HG03521 (cell line): Measurements from ENCODE around the gene SENP6.
"Not testable (repeated sequence)": the region's sequence is repeated elsewhere in the genome, so short reads cannot be mapped to it uniquely, and the experiment has no call there.

ENCODE experiments used
- ATAC-seq: cut with Tn5 transposase; IDR thresholded peaks from one replicate; pipeline ENCODE4 v1.9.1; 2021; ENCODE audit warnings: mild to moderate bottlenecking, moderate library complexity; ENCODE audit not compliant: unreplicated experiment

SENP6 gene

GRCh38 chr6:75608956-75609533, 7.4 kb downstream of the SENP6 start:
- no peak for ATAC-seq

DNA sequence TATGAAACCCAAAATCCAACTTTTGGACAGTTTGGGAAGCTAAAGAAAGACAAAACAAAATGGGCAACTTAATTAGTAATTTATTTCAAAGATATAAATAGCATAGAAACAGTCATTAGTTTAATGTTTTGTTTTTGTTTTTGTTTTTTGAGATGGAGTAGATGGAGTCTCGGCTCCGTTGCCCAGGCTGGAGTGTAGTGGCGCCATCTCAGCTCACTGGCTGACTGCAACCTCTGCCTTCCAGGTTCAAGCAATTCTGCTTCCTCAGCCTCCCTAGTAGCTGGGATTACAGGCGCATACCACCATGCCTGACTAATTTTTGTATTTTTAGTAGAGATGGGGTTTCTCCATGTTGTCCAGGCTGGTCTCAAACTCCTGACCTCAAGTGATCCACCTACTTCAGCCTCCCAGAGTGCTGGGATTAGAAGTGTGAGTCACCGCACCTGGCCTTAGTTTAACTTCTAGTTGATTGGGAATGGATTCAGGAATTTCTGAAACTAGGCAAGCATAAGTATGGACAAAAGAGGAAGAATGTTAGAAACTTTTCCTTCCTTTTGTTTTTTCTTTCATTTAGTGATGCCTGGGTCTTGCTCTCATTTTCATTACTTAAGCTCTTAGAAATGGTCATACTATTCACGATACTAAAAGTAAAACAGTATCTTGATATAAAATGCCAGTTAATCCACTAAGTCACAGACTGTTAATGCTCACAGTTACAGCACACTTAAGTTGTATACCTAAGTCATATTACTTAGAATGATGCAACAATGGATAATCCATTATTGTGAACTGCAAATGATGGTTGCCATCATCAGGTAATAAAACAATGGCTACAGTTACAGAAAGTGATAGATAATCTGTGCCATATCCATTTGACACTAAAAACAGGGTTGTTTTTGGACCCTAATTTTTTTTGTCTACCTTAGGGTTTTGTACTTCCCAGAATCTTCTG, 8.2 kb downstream of the SENP6 start:
- no peak for ATAC-seq

GRCh38 chr6:75611011-75611701, 9.5 kb downstream of the SENP6 start:
- no peak for ATAC-seq

DNA sequence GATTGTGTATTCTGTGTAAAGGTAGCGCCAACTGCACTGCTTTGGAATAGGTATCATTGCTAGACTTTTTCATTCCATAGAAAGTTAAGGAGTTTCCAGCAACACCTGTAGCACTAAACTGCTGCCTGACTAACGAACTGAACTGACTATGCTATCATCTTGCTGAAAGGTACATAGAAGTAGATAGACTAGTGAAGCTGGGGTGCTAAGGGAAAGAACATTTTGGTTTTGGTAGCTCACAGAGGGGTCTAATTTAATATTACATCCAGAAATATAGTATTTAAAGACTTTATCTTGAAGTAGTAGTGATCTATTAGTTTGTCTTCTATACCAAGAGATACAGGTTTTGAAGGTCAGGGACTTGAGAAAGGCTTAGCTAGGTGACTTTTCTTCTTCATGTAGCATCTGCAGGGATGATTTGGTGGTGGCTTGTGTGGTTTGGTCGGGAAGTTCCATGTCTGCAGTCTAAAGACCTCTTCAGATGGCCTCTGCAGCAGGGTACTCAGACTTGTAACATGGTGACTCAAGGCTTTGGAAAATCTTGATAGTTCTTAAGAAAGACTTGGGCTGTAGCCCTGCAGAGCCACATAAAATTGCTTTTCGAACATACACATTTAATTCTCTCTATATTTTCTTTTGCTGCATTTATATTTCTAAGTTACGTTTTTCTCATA, 10.2 kb downstream of the SENP6 start:
- ATAC-seq, result no peak

GRCh38 chr6:75612434-75612833, 10.8 kb downstream of the SENP6 start:
- no peak for ATAC-seq

DNA sequence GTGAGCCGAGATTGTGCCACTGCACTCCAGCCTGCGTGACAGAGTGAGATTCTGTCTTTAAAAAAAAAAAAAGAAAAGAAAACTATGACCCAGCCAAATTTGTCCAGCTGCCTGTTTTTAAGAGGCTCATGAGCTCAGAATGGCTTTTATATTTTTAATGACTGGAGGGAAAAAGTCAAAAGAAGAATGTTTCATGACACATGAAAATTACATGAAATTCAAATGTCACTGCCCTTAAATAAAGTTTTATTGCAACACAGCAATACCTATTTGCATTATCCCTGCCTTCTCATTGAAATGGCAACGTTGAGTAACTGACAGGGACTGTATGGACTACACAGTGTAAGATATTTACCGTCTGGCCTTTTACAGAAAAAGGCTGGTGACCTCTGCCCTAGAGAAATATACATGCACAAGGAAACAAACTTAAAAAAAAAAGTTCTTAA, 11.4 kb downstream of the SENP6 start:
- no peak for ATAC-seq

- ATAC-seq, result no peak
Measured at GRCh38 chr6:75618437-75618836, 16.8 kb downstream of the SENP6 start.

DNA sequence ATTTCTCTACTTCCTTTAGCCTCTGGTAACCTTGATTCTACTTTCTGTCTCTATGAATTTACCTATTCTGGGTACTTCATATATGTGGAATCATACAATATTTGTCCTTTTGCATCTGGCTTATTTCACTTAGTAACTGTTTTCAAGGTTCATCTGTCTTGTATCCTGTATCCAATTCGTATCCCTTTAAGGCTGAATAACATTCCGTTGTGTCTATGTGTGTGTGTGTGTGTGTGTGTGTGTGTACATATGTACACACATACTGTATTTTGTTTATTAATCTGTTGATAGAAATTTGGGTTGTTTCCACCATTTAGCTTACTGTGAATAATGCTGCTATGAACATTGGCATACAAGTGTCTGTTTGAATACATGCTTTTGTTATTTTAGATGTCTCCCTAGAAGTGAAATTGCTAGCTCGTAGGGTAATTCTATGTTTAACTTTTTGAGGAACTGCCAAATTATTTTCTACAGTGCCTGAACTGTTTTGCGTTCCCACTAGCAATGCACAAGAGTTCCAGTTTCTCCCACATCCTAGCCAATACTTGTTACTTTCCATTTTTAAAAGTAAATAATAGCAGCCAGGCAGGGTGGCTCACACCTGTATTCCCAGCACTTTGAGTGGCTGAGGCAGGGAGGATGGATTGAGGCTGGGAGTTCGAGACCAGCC, 17.7 kb downstream of the SENP6 start:
- no peak for ATAC-seq

DNA sequence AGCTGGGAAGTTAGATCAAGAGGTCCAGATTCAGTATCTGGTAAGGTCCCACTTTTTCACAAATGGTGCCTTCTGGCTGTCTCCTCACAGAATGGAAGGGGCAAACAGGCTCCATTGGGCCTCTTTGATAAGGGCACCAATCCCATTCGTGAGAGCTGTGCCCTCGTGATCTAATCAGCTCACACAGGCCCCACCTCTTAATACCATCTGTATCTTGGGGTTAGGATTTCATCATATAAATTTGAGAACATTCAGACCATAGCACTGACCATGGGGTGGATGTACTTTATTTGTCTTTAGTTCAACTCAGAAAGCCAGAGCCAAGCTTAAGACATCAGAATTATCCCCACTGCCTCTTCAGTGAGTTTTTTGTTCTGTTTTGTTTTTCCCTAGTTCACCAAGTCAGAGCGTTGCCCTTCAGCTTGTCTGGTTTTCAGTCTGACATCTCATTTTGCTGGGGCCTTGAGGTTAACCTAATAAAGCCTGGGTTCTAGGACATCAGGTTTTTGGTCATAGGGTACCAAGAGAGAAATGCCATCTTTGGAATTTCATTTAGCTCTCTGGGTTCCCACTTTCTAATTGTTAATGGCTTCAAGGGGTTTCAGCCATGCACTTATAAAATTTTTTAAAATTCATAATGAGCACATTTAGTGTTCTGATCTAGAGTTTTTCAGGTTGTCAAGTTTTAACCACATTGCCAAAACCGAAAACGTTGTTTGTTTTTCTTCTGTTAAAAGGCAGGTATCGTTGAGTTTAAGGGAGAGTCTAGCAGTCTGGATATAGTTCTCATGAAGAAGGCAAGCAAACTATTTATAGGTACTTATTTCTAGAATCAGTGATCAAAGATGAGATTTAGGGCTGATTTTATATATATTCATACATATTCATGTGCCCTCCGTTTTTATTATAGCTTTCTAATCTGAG, 19.0 kb downstream of the SENP6 start:
- ATAC-seq, result no peak

DNA sequence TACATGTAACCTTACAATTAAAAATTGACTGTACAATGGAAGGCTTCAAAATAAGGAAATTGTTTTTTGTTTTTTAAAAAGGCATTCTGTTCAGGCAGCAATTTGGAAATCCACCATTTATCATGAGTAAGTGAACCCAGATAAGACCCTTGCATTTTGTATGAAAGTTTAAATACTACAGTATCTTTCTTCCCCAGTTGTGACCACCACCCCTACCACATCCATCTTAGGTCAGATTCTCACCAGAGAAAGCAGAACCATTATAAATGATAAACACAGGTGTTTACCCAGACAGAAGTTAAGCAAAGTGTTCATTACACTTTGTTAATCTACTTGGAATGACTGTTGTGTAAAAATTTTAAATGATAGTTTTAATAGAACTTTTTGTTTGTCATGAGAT, 20.2 kb downstream of the SENP6 start:
- ATAC-seq, result no peak

DNA sequence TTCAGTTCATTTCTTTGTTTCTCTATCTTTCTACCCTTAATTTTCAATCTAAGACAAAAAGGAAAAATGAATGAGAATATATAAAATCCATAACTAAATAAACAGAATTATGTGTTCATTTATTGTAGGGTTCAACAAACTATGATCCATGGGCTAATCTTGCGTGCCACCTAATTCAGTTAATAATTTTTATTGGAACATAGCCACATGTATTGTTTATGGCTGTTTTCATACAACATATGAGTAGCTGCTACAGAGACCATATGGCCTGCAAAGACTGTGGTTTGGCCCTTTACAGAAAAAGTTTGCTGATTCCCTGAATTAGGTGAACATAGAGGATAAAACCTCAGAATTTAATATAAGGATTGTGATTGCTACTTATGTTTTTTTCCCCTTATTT, 21.8 kb downstream of the SENP6 start:
- no peak for ATAC-seq

DNA sequence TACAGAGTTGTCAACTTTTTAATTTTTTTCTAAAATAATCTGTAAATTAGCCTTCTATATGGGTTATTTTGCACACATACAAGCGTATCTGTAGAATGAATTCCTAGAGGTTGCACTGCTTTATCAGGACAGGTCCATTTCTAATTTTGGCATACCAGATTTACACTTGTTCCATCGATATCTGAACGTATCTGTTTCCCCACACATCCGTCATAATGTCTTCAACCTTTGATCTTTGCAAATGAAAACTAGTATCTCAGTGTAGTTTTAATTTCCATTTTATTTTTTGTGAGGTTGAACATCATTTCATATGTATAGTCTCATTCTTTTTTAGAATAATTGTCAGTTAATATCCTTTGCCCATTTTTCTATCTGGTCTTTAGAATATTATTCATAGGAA, 22.7 kb downstream of the SENP6 start:
- no peak for ATAC-seq

DNA sequence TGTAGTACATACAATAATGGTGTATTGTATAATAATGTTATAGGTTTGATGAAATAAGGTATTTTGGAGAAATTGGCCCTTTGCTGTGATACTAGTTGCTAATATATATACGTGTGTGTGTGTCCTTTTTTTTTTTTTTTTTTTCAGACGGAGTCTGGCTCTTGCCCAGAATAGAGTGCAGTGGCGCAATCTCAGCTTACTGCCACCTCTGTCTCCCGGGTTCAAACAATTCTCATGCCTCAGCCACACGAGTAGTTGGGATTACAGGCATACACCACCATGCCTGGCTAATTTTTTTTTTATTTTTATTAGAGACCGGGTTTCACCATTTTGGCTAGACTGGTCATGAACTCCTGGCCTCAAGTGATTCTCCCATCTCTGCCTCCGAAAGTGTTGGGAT, 23.3 kb downstream of the SENP6 start:
- ATAC-seq, result no peak

DNA sequence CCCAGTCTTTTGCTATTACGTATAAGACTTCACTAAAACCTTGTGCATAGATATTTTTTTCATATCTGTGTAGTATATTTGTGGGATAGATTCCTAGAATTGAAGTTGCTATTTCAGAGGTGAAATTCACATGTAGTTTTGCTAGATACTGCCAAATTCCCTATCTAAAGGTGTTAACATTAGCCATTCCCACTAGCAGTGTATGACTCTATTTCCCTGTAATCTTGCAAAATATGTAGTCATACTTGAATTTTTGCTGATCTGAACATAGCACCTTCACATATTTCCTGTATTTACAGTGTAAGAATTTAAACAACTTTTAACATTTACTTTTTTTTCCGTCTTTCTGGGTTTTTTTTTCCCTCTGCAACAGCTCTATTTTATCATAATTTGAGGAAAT, 24.9 kb downstream of the SENP6 start:
- ATAC-seq, result no peak

DNA sequence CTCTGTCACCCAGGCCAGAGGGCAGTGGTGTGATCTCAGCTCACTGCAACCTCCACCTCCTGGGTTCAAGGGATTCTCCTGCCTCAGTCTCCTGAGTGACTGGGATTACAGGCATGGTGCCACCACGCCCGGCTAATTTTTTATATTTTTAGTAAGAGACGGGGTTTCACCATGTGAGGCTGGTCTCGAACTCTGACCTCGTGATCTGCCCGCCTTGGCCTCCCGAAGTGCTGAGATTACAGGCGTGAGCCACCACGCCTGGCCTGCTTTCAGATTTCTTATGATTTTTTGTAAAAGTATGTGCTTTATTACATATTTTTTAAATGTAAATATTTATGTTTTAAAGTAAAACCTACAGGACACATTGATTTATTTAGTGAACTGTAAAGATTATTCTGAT, 26.0 kb downstream of the SENP6 start:
- not testable (repeated sequence) for ATAC-seq

DNA sequence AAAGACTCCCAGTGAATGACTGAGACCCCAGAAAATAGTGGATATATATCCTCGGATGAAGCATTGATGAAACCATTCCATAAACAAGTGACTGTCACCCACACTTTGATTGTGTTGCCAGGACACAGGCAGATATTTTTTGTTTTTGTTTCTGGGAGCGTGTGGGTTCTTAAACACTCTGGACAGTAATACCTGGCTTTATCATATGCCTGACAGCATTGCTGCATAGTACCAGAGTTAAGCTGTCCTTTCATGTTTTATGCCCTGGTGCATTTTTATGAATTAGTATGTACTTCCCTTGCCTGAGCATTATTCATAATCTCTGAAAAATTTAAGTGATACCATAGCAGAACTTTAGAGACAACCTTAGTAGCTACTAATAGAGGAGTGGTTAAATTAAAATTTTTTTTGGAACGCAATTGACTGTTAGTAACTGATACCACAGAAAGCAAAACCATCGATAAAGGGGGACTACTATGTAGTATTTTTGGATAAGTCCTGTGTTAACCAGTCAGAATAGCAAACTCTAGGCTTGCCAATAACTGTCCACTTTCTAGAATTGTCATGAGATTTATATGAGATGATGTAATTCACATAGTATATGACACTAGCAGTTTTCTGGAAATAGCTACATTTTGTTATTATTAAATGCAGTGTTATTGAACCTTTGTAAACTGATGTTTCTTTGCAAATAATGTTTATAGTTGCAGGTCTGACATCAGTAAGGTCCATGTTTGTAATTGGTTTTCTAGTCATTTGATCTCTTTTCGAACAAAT, 30.4 kb downstream of the SENP6 start:
- ATAC-seq, result no peak

- ATAC-seq, result no peak
Measured at GRCh38 chr6:75633045-75633444, 31.4 kb downstream of the SENP6 start.

DNA sequence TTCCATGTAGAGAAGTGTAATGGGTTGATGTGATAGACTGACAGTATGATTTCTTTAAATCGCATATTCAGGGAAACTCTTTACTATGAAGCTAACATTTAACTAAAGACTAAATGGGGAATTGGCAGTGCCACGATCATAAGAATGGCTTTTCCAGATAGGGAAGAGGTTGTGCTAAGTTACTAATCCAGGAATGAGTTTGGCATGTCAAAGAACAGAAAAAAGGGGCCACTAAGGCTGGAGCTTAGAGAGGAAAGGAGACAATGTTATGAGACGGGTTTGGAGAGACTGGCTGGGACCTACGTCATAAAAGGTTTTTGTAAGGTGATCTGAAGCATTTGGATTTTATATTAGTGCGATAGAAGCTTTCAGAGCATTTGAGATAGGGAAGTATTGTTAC, 40.6 kb downstream of the SENP6 start:
- ATAC-seq, result no peak

- no peak for ATAC-seq
Measured at GRCh38 chr6:75643173-75643572, 41.5 kb downstream of the SENP6 start.
